AG04449 (cell line): ENCODE results near the gene SHISA8.
A peak's percentile ranks its signal among the peaks of the same experiment; 100 is the strongest.

Experiments used
- CTCF ChIA-PET: fragments of 350-600 bp; formaldehyde crosslinking; extraction: SDS; loops from one replicate; lab custom pipeline; 2021; ENCODE audit warnings: antibody characterized with exemption; lab: Yijun Ruan, JAX
- POLR2A ChIA-PET: fragments of 400-600, 350-600 bp; formaldehyde crosslinking; extraction: SDS; loops from one replicate; lab custom pipeline; 2020; ENCODE audit warnings: antibody characterized with exemption, inconsistent platforms; lab: Yijun Ruan, JAX
- DNase-seq: peaks from one replicate; pipeline ENCODE4 v3.0.0-alpha.2; 2010; ENCODE audit warnings: low read depth, low spot score
- H3K4me3 ChIP-seq: 2 replicates; pipeline ENCODE4 v1.5.1; 2011; ENCODE audit warnings: low read depth, mild to moderate bottlenecking, control low read depth, low read length
- TF ChIP-seq, protein P1 (sequence below): IDR thresholded peaks from one replicate; pipeline ENCODE4 v1.5.1; 2011; ENCODE audit warnings: mild to moderate bottlenecking, moderate library complexity, low read length, control low read depth, inconsistent platforms; ENCODE audit not compliant: insufficient read depth; ENCODE audit errors: missing control alignments

The SHISA8 gene

DNA sequence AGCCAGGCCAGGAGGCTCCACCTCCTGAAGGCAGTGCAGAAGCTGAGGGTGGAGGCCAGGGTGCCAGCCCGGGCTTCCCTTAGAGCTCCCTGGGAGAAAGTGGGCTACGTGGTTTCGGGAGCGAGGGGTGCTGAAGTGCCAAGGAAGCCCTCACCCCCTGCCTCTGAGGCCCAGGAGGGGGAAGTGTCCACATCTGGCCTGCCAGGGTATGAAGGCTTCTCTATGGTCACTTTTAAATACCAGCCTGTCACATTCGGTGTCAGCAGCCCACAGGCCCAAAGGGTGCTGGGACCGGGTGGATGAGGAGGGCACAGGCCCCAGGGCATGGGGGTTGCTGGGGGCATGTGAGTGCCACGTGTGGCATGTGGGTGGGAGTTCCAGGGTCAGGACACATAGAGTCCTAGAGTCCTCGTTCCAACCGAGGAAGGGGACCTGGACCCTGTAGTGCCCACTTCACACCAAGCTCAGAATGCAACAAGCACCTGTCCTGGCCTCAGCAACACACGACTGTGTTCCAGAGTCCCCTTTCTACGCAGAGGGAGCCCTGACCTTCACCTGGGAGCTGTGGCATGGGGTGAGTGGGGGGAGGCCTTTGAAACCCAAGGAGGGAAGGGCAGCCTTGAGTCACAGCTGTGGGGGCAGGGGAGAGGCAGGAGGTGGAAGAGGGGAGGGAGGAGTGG lies 1.7 kb downstream of the SHISA8 start:
- H3K4me3 ChIP-seq, result no peak overlapping the region
- TF ChIP-seq, protein P1, sequence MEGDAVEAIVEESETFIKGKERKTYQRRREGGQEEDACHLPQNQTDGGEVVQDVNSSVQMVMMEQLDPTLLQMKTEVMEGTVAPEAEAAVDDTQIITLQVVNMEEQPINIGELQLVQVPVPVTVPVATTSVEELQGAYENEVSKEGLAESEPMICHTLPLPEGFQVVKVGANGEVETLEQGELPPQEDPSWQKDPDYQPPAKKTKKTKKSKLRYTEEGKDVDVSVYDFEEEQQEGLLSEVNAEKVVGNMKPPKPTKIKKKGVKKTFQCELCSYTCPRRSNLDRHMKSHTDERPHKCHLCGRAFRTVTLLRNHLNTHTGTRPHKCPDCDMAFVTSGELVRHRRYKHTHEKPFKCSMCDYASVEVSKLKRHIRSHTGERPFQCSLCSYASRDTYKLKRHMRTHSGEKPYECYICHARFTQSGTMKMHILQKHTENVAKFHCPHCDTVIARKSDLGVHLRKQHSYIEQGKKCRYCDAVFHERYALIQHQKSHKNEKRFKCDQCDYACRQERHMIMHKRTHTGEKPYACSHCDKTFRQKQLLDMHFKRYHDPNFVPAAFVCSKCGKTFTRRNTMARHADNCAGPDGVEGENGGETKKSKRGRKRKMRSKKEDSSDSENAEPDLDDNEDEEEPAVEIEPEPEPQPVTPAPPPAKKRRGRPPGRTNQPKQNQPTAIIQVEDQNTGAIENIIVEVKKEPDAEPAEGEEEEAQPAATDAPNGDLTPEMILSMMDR, result no peak
- ChIA-PET CTCF (interaction anchor here (1.1 to 1.4 kb wide), 3 partner anchors 14 to 167 kb away, joined by 3 to 5 read pairs (median 3); partner anchors contain the start of gene TNFRSF13C), POLR2A (no interaction called here)
- no peak for DNase-seq

DNA sequence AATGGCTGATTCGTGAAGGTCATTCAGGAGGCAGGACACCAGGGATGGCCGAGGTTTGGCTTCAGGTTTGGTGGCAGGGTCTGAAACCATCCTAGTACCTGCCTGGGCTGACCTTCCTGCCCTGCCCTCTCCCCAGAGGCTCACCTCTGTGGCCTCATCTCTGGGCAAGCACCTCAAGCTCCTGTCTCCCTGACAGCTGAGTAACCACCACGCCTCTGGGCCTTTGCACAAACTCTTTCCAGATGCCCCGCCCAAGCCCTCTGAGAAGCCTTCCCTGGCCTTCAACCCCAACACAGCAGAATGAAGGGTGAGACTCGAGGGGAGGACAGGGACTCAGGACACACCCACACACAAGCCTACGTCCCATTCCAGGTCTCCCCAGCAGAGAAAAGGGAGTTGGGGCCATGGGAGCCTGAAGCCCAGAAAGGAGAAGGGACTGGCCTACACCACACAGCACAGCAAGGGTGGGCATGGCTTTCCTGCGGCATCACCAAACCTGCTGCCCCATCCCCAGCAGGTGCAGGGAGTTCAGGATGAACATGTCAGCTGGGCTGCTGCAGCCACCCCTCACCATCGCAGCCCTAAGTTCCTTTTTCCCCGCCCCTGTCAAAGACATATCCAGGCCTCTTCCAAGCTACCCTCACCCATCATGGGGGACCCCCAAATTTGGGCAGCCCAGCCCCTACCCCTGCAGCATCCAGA lies 2.4 kb downstream of the SHISA8 start:
- no peak overlapping the region for H3K4me3 ChIP-seq
- ChIA-PET CTCF (interaction anchor here (1.1 to 1.4 kb wide), 3 partner anchors 14 to 166 kb away, joined by 3 to 5 read pairs (median 3); partner anchors contain the start of gene TNFRSF13C), POLR2A (no interaction called here)
- DNase-seq, result no peak
- TF ChIP-seq, protein P1, result no peak

DNA sequence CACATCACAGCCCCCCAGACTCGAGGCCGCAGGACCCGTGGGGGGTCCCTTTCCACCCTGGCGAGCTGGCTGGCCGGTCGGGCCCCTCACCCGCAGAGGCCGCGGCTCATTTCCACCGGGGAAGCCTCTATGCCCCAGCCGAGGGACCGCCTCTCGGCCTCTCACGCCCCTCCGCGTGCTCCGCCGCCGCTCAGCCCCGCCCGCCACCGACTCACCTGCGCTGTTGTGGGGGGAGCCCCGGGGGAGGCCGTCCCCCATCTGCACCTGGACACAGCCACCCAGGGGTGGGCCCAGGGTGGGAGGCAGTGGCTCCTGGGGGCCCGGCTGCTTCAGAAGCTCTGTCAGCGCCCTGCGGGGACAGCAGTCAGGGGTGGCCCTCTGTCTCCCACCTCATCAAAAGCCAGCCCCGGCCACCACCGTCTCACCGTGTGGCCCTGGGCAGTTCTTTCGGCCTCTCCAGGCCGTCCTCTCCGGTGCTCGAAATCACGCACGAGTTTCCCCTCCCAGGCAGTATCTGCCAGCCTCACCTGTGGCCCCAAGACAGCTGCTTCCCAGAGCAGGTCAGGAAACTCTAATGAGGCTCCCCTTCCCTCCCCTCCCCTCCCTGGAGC lies 3.8 kb downstream of the SHISA8 start:
- no peak overlapping the region for H3K4me3 ChIP-seq
- TF ChIP-seq, protein P1, result no peak
- POLR2A ChIA-PET, result no interaction called here
- CTCF ChIA-PET, result interaction anchor here (1.0 kb wide), 1 partner anchor 15 kb away, joined by 3 read pairs; no protein-coding TSS in a partner anchor
- no peak for DNase-seq

DNA sequence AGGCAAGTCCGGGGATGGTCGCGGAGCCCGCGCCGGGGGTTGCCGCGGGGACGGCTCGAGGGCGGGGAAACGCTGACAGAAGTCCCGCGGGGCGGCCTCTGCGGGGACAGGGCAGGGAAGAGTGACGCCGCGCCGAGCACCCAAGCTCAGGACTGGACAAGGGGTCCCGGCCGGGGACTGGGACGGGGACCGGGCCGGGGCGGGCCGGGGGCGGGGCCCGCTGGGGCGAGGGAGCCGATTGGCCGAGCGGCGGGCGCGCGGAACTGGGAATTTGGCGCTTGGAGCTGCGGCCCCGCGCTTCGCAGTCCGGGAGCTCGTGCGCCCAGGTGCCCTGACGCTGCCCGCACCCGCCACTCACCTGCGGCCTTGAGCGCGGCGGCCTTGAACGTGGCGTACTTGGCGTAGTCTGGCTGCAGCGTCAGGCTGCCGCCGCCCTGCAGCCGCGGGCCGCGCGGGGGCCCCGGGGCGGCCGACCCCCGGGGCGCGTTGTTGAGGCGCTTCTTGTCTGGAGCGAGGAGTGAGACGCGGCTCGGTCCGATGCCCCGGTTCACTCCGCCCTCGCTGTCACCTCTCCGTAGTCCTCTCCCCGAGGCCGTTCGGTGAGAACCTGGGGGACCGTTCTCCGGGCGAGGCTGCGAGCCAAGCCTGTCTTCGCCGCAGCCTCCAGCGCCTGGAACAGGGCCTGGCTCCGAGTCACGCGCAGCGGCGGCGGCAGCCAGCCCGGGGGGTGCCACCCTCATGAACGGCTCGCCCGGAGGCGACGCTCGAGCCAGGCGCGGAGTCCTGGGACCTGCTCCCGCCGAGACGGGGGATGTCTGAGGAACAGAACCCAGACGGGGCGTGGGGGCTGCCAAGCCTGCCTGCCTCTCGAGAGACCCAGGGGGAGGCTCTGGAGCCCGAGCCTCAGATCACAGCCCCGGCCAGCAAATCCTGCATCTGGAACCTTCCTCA lies 4.5 kb downstream of the SHISA8 start:
- TF ChIP-seq, protein P1, result no peak
- ChIA-PET CTCF (no interaction called here), POLR2A (no interaction called here)
- no peak for DNase-seq
- H3K4me3 ChIP-seq, result peak overlapping the region; percentile 6; the same call in 1 of the 2 replicates

DNA sequence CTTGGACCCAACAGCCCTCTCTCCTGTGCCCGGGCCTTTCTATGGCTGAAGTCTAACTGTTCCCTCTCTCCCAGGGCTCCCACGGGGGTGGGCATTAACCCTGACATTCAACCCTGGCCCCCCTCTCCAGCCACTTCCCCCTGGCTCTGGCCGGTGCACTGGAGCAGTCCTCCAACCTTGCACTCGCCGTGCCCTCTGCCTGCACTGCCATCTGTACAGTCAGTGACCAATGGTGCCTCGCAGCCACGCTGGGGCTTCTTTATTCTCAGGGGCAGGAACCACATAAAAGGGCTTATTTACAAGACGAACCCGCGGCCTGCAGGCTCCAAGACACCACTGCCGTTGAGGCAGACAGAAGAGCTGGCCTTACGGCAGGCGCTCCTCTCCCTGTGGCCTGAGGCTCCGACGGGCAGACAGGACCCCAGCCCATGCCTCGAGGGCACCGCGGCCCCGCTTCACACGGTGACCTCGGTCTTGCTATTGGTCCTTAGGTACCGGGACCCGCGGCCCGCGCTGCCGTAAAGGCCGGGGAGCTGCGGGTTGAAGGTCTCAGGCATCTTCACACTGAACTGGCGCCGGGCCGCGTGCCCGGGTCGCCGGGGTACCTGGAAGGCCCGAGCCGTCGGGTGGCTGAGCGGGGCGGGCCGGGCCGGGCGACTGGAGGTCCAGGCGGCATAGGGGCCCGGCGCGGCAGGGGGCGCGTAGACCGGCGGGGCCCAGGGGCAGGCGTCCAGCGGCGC lies 5.4 kb downstream of the SHISA8 start:
- CTCF ChIA-PET, result no interaction called here
- no peak overlapping the region for H3K4me3 ChIP-seq
- POLR2A ChIA-PET, result no interaction called here
- no peak for DNase-seq
- TF ChIP-seq, protein P1, result no peak
